GM19023 (cell line): Measurements from ENCODE around the gene ZCCHC9.
"Not testable (repeated sequence)": the region's sequence is repeated elsewhere in the genome, so short reads cannot be mapped to it uniquely, and the experiment has no call there.

ENCODE experiments used
- ATAC-seq: cut with Tn5 transposase; IDR thresholded peaks from one replicate; pipeline ENCODE4 v1.9.1; 2021; ENCODE audit warnings: mild to moderate bottlenecking, moderate library complexity; ENCODE audit not compliant: unreplicated experiment

The ZCCHC9 gene

DNA sequence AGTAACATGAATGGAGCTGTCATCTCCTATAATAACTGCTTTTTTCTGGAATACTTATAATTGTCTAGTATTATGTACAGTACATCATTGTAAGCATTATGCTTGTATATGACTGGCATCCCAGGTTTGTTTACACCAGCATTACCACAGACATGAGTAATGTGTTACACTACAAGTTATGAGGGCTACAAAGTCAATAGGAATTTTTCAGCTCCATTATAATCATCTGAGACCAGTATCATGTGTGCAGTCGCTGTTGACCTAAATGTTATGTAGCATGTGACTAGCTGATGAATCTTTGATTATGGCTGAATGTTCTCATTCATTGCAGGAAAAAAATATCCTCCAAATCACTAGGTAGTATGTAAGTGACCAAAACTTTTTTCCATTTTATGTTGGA is 2.2 kb downstream of the ZCCHC9 start:
- no peak for ATAC-seq

DNA sequence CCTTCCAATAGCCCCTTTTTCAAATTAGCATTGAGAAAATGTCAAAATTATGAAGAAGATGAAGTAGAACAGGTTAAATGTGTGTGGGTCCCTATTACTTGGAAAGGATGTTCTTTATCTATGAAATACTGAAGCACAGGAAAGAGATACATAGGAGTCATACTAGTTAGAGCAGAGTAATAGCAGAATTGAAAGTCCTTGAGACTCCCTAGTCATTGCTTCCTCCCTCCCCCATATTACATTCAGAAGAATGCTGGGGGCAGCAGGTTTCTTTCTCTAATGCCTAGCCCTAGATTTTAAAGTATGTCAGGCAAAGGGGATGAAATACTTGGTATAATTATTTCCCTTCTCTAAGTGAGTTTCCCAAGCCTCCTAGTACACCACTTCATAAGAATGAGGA is 4.4 kb downstream of the ZCCHC9 start:
- no peak for ATAC-seq

DNA sequence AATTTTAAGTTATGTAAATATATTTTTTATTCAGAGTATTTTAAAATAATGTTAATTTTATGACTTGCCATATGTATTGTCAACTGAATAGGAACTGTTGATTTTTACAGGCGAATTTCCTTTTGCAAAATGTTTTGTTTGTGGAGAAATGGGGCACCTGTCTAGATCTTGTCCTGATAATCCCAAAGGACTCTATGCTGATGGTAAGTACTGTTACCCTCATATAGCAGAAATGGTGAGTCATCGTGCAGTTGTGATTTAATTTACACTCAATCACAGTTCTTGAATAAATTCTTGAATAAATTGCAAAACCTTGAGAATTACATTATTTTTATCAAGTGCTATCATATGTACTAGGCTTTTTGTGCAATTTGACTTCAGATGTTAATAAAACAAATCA is 7.4 kb downstream of the ZCCHC9 start:
- ATAC-seq, result no peak

DNA sequence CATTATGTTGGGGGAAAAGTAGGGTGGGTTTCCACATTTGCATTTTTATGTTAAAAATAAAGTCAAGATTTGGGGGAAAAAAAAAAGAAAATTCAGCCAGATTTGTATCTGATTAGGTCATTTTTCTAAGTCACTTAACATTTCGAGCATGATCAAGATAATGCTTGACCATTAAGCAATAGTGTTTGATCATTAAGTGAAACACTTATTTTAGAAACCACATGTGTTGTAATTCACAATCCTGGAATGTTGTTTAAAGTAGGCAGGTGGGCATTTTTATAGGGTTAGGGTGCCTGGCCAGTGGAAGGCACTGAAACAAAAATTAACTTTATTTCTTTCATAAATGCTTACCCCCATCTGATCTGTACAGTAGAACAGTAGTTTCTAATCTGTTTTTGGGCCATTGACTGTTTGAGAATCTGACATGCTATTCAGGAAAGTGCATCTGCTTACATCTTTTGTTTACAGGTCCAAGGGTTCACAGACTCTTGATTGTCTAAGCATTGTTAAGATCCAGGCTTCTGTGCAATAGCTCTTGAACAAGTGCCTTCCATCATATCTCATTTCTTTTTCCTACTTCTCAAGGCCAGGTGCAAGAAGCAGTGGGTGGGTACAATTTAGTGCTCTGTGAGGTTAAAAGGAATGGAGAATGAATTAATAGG is 9.1 kb downstream of the ZCCHC9 start:
- ATAC-seq, result no peak

DNA sequence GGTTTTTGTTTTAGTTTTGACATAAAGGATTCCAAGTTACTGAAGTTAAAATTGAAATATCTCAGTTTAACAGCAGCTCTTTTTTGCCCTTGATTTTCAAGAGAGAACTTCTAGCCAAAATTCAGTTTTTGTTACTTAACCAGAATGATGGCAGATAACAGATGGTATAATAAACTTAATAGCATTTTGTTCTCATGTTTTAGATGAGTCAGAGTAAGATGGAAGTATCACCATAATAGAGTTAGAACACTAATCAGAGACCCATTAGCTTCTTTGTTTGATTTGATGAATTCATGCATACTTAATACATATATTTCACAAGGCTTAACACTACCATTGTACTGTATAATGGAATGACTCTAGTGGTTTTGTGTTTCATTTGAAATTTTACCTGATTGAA is 11.9 kb downstream of the ZCCHC9 start:
- ATAC-seq, result no peak

DNA sequence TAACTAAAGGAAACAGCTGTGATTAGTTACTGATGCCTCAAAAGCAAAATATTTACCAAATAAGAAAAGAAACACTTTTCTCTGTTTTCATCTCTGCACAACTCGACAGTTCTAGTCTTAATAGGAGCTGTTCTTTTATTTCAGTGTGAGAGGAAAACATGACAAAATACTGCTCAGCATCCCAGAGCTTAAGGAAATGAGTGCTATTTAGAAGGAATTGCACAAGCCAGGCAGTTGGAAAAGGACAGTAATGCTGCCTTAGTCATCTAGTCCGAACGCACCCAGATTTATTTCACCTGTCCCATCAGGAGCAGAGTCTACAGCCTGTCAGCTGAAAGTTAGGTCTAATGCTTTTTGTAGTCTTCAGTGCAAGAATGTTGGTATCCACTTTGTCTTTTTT is 12.3 kb downstream of the ZCCHC9 start:
- no peak for ATAC-seq

DNA sequence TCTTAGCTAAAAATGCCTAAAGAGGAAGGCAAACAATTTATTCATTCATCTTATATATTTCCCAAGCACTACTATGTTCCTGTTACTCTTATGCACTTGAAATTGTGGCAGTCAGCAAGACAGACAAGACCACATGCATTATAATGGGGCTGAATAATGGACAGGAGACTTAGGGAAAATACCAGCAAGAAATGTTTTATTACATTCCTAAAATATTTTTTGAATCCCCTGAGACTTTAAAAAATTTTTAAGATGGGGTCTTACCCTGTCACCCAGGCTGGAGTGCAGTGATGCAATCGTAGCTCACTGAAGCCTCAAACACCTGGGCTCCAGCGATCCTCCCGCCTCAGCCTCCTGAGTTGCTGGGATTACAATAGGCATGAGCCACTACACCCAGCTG is 13.2 kb downstream of the ZCCHC9 start:
- ATAC-seq, result no peak

DNA sequence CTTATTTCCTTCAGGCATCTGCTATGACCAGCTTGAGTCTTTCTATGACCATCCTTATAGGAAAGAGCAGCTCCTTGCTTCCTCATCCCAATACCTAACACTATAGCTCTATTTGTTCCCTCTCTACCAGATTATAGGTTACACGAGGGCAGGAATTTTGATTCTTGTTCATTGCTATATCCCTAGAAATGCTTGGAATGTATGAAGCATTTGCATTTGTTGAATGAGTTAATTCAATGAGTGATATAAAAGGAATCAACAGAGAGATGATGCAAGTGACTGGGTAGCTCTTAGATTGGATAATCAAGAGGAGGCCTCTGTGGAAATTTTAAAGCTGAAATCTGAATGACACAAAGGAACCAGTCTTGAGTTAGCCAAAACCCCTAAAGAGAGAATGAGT is 13.9 kb downstream of the ZCCHC9 start:
- ATAC-seq, result no peak

DNA sequence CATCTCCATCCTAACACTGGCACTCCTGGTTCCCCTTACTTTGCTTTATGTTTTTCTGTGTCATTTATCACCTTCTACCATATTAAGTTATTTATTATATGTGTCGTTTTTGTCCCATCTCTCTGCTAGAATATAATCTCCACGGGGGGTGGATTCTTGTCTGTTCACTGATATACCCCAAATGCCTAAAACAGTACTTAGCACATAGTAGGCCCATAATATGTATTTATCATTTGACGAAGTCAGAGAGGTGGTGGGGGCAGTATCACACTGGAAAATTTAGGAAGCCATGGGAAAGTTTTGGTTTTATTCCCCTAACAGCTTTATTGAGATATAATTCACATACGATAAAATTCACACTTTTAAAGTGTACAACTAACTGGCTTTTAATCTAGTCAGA is 14.4 kb downstream of the ZCCHC9 start:
- ATAC-seq, result no peak

DNA sequence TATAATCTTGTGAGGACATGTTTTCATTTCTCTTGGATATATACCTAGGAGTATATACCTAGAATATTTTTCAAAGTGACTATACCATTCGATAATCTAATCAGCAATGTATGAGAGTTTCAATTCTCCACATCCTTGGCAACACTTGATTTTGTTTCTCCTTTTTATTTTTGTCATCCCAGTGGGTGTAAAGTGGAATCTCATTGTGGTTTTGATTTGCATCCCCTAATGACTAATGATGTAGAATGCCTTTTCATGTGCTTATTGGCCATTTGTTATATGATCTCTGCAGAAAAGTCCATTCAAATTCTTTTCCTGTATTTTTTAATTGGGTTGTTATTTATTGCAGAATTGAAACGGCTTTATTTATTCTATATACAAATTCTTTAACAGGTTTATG is 15.2 kb downstream of the ZCCHC9 start:
- no peak for ATAC-seq

DNA sequence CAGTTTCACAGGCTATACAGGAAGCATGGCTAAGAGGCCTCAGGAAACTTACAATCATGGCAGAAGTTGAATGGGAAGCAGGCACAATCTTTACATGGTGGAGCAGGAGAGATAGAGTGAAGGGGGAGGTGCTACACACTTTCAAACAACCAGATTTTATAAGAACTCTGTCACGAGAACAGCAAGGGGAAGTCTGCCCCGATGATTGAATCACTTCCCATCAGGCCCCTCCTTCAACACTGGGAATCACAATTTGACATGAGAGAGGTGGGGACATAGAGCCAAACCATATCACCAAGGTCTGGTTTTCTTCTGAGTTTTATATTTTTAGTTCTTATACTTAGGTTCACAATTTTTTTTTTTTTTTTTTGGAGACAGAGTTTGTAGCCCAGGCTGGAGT is 16.1 kb downstream of the ZCCHC9 start:
- no peak for ATAC-seq

DNA sequence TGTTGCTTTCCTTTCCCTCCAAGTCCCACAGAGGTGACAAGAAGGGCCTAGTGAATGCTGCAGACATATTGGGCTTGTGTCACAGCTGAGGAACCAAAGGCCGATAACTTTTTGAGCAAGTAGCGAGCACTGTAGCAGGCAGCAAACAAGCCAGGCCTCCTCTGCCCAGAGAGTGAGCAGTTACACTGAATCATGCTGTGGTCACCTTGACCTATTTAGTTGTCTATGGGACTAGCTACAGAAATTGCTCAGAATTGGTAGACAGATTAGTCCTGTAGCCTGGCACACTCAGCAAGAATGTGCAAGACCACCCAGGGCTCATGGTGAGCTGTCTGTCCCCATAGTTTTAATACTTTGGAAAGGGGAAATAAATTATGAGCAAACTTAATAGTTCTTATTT is 25.2 kb downstream of the ZCCHC9 start:
- ATAC-seq, result no peak

DNA sequence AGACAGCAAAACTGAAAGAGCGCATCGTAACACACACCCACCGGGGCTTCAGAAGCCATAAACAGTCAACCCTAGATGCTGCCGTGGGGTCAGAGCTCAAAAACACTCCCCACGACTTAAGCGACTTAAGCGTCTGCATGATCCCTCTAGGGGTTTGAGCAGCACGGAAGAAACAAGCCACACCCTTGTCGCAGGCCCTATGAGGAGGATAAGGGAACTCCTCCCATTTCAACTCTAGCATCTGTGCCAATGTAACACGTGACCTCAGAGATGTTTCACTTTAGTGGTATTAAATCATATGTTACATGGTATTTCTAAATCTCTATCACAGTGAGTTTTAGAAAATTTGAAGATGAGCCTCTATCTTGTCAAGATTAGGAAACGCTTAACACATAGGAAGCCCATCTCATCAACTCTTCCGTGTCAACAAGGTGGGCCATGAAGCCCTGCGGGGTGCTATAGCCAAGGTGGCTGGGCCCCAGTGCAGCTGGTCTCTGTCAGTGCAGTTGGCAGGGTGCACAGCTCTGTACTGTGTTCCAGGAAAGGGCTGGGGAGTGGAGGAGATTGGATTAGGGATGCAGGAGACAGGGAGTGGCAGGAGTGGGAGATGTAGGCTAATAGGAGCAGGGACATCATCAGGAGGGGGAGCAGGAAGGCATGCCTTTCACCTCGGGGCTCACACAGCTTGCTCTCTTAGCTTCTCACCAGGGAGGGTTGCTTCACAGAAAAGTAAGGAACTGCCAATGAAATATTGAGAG is 33.1 kb downstream of the ZCCHC9 start:
- no peak for ATAC-seq

DNA sequence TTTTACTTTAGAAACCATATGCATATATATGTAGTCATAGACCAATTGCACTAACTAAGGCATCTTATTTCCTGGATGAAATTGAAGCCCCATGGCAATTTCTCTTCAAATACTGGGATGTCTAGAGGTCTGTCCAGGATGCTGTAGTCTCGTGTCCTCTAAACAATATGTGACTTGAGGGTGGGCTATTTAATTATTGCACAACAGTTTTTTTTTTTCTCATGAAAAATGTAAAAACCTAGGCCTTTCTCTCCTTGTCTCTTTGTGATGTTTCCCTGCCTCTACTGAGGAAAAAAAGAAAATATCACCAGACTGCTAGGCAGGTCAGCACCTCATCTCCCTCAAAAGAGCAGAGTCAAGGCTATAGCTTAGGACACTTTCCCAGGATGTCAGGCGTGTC is 34.6 kb downstream of the ZCCHC9 start:
- ATAC-seq, result no peak

DNA sequence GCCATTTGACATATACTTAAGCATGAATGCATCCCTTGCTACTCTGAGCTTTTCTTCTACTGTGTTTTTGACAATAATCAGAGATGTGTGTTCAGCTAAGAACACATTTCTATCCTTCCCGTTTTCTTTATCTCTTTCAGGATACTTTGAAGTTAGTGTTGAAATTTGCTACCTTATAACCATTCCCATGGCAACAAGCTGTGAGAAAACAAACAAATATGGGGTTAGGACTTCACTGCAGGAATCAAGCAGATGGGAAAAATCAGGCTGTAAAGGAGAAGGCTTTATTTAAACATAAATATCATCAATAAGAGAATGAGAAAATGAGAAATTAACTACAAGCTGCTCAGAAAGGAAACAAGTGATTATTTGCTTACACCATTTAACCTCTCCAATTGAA is 35.2 kb downstream of the ZCCHC9 start:
- ATAC-seq, result no peak

DNA sequence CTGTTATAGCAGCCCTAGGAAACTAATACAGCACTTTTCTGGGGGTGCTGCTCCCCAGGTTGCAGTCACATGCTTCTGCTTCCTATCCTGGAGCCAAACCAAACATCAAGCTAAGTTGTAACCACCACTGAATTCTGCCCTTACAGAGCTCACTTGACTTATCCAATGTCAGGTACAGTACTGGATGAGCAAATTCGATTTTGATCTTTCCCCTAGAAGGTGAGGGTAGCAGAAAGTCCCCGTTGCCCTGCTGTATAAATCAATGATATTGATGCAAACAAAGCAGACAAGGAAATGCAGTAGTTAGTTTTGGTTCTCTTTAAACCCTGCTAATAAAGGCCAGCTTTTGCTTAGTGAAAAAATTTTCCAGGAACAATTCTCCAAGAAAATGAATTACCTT is 36.4 kb downstream of the ZCCHC9 start:
- no peak for ATAC-seq

DNA sequence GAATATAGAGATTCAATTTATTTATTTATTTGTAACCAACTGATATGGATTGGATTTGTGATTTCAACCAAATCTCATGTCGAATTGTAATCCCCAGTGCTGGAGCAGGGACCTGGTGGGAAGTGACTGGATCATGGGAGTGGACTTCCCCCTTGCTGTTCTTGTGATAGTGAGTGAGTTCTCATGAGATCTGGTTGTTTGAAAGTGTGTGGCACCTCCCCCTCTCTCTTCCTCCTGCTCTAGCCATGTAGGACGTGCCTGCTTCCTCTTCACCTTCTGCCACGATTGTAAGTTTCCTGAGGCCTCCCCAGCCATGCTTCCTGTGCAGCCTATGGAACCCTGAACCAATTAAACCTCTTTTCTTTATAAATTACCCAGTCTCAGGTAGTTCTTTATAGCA is 36.8 kb downstream of the ZCCHC9 start:
- not testable (repeated sequence) for ATAC-seq

DNA sequence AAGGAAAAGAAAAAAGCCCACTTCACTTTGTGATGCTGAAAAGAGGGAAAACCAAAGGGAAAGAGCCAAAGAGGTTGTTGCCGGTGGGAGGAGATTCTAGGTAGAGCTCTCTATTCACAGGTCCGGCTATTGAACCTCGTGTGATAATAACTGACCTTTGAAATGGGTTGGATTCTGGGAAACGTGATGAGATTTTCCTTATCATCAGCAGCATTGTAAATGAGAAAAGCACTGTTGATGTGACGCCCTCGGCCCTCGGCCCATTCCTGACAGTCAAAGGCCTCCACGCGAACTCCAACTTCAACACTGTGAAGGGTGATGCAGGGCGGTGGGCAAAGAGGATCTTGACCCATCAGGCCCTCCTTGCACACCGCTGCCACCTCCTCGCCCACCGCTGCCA is 43.3 kb downstream of the ZCCHC9 start:
- ATAC-seq, result no peak

DNA sequence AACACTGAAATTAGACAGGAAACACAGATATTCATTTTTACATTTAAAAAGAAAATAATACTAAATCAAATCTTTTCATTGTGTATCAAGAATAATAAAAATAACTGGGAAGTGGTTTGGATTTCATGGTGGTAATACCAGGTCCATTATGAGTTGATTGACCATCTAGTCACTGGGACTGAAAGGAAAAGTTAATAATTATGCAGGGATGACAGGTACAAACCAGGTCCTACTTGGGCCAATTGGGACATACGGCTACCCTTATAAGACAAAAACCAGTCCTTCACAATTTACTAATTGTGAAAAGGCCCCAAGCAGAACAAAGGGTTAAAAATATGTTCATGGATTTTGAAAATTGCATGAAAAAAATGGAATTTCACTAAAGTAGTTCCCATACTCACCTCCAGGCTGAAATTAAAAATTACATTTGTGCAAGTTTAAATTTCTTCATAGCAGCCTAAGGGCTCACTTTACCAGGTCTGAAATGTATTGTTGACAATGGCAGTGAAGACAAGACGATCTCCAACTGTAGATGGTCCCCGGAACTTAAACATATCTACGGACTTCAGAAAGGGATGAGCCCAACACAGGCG is 44.1 kb downstream of the ZCCHC9 start:
- ATAC-seq, result no peak

DNA sequence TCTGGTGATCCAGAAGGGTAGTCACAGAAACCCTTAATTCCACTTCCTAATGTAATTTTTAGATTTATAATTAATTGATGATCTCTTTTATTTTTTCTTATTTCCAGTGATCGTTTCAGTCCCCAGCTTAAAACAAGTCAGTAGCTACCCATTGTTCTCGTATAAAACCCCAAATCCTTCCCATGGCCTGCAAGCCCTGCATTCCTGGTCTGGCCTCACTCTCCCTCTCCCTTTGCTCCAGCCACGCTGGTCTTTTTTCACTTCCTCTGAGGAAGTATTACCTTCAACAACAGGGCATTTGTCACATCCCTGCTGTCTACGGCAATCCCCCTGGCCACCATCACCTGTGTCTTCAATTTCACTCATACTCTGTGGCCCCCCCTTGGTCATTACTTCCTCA is 47.8 kb downstream of the ZCCHC9 start:
- no peak for ATAC-seq

DNA sequence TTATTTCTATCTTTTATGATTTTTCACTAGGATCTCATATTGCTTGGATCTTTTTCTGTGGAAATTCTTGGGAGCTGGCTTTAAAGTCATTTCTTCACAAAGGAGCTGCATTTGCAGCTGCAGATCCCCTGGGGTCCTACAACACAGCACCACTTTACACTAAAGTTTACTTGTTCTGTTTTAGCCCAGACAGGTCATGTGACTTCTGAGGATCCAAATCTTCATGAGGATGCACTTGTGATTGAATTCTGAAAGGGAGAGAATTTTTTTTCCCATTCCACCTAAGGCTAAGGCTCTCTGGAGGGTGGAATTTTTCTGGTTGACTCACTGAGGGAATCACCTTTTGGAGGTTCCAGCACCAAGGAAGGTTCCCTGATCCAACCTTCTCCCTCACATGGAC is 49.1 kb downstream of the ZCCHC9 start:
- no peak for ATAC-seq

DNA sequence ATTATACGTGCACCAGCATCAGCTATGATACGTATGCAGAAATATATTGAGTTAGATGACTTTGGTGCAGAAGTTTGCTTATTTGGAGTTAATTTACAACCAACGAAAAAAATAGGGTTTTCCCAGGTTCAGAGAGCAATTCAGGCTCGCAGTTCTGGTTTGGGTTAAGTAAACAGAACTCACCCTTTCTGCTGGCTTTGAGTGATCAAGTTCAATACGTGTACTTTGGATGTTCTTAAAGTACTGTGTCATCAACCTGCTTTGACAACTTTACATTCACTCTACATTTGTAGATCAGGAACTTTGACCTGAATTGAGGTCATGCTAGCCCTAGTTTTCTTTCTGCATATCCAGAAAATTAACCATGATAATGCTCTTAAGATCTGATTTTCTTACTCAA is 51.8 kb downstream of the ZCCHC9 start:
- no peak for ATAC-seq
